ENCODE measurements around the gene STEAP3.

The STEAP3 gene

DNA sequence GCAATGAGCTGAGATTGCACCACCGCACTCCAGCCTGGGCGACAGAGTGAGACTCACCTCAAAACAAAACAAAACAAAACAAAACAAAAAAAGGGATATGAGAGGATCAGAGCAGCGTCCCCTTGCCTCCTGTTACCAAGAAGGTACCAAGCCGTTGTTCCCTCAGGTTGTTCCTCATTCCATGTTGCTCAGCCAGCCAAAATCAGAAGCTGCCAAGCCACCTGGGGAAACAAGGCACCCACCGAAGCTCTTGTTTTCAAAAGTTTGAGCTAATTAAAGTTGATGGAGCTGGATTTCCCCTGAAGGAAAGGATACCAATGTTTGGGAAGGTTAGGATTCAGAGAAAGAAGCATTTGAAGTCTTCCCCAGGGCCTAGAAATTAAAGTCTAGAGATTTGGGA lies 21.8 kb upstream of the STEAP3 start:
- no peak for DNase-seq

DNA sequence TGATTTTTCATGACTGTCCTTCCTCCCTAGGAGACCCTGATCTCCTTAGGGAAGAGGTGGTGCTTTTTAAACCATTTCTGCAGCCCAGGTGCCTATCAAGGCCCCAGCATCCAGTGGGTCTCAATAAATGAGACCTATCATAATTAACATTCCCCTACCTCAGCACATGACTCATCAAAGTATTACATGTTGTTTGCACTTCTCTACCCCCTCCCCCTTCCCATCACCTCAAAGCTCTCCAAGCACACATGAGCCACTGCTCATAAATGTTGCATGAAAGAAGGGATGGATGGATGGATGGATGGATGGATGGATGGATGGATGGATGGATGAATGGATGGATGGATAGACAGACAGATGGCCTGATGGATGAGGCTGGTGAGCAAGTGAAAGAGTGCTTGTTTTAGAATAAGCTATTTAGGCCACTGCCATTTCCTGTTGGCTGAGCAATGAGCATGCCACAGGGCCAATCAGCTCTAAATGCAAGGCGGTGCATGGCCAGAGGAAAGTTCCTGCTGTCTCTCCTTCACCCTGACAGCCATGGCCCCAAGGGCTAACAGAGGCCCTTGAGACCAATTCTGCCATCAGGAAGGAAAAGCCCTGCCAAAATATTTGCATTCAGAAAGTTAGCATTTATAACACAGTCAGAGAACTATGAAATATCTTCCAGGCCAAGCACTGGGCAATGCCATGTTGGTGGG lies 20.9 kb upstream of the STEAP3 start:
- DNase-seq: no peak

DNA sequence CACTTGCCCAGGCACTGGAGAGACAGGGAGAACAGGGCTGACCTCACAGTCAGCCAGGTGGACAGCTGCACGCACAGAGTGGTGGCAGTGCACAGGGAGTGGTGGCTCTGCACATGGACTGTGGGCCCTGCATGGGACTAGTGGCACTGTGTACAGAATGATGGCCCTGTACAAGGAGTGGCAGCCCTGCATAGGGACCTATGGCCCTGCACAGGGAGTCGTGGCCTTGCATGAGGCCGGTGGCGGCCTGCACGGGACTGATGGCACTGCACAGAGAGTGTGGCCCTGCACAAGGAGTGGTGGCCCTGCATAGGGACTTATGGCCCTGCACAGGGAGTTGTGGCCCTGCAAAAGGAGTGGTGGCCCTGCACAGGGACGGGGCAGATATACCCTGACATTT lies 19.1 kb upstream of the STEAP3 start:
- no peak for DNase-seq

- DNase-seq: no peak
Measured at GRCh38 chr2:119205001-119205706, 18.5 kb upstream of the STEAP3 start.

DNA sequence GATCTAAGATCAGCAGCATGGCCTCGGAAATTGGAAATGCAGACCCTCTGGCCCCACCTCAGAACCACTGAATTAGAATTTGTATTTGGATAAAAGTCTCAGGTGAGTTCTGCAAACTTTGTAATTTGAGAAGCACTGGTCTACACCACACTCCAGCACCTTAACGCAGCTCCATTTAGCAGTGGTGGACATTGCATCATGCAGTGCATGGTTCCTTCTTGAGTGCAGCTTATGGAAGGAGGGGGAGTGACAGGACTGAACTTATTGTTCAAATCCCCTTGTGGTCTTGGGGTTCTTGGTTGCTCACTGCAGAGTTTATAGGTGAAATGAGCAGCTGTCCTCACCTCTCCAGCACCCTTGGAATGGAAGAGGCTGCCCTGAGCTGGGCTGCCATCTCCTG lies 17.4 kb upstream of the STEAP3 start:
- no peak for DNase-seq

- DNase-seq: no peak
Measured at GRCh38 chr2:119207447-119207846, 16.2 kb upstream of the STEAP3 start.

GRCh38 chr2:119208791-119209203 lies 14.8 kb upstream of the STEAP3 start:
- DNase-seq: no peak

- DNase-seq: no peak
Measured at GRCh38 chr2:119212139-119212800, 11.4 kb upstream of the STEAP3 start.

DNA sequence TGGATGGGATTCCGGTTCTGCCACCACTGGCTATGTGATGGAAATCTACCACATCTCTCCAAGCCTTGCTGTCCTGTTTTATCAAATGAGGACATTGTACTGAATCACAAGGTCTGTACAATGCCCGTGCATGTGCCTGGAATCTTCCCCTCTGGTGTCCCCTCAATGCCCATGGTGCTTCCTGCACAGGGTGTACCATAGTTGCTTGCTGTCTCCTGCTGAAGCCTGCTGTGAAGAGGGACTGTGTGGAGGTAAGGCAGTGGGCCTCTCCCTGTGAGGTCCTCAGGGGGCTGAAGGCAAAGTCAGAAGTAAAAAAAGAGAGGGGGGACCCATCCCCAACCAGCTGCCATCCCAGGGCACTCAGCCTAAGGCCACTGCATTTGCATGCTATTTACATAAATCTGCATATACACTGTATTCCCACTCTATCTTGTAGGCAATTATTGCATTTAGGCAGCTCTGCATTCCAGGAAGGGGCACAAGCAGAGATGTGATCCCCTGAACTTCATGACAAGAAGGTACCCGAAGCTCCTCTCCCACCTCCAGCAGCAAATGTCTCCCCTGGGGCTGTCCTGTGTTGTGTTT lies 9.1 kb upstream of the STEAP3 start:
- no peak for DNase-seq

GRCh38 chr2:119216994-119217393 lies 6.6 kb upstream of the STEAP3 start:
- DNase-seq: no peak

DNA sequence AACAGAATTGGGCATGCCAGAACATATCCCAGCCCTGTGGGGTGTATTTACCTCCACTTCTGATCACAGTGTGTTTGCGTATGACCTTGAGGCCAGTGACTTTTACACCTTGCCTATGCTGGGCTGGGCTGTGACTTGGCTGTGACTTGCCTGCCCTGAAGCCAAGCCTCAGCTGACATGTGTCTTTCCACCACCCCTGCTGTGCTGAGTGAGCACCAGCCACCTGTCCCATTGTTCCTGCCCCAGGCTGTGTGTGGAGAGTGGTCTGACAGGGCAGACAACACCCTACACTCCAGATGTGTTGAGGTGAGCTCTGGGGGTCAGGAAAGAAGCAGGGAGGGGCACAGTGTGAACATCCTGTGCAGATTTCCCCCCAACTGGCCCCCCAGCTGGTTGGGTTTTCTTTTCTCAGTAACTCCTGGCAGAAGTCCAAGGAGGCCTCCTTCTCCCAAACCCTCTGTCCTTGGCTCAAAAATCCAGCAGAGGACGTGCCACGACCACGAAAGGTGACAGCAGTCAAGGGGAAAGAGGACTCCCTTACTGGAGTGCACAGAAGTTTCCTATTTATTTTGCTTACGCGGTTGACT lies 5.1 kb upstream of the STEAP3 start:
- no peak for DNase-seq

- no peak for DNase-seq
Measured at GRCh38 chr2:119219873-119220272, 3.8 kb upstream of the STEAP3 start.

GRCh38 chr2:119220720-119221301 lies 2.8 kb upstream of the STEAP3 start:
- DNase-seq: no peak

DNA sequence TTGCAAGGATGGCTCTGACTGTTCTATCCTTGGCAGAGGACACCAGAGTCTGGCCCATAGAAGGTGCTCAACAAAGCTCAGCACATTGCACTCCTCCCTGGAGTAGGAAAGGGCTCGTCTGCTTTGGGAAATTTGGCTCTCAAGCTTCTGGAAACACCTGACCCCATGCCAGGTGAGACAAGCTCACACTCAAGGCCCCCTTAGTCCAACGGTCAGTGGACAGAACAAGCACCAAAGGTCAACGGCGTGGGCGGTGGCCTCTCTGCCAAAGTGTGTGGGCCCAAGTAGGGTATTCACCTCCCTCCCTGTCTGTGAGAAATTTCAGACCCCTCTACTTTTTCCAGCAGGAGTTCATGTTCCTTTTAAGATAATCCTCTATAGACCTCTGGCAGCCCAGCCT lies 2.0 kb upstream of the STEAP3 start:
- DNase-seq: no peak

GRCh38 chr2:119222213-119222612 lies 1.4 kb upstream of the STEAP3 start:
- no peak for DNase-seq

DNA sequence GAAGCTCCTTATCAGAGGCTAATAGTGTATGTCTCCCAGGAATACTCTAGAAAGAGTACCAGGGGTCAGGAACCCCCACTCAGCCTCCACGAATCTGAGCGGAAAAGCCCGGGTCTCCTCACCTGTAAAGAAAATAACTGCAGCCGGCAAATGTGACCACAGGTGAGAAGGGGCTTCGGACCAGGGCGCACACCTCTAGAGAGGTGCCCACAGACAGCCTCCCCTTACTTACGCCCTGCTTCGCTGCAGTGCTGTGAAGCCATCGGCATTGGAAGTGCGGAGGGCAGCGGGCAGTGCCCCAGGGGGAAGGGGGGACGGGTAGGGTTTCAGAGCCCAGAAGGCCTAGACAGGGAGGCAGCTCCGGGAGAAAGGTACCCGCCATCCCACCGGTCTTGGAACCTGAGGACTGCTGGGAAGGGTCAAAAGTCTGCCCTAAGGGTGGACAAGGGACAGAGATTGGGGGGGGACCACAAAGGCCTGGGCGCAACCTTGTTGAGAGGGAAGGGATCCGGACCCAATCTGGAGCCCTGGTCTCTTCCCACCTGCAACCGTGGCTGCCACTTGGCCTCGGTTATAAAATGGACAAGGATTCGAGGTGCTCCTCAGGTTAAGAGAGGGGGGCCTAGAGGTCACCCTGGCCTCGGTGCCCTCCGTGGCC lies 642 bp upstream of the STEAP3 start:
- no peak for DNase-seq

DNA sequence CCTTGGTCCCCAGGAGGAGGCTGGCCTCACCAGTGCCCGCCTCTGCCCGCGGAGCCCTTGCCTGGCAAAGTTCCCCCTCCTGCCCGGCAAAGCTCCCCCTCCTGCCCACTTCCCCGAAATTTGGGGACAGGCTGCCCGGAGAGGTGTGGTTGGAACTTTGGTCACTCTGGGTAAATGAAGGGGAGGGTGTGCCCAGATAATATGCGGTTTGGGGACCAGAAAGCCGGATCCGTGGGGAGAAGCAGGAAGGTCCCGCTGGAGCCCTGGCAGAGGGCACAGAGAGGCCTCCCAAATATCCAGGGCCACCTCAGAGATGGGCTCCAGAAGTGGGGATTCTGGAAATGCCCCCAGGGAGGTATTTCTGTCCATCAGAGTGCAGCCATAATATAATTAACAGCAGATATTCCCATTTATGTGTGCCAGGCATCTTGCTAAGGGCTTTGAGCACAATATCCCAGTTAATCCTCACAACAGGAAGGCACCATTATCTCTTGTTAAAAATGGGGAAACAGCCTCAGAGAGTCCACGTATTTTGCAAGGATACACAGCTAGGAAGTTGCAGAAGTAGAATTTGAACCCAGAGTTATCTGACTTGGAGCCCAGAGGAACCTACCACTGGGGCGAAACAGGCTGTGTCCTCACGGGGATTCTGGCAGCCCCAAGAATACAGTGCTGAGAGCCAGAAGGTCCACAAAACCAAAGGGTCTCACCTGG lies 914 bp downstream of the STEAP3 start:
- DNase-seq: no peak

- DNase-seq: no peak
Measured at GRCh38 chr2:119225105-119225865, 1.7 kb downstream of the STEAP3 start.

GRCh38 chr2:119225926-119226325 lies 2.3 kb downstream of the STEAP3 start:
- DNase-seq: no peak

DNA sequence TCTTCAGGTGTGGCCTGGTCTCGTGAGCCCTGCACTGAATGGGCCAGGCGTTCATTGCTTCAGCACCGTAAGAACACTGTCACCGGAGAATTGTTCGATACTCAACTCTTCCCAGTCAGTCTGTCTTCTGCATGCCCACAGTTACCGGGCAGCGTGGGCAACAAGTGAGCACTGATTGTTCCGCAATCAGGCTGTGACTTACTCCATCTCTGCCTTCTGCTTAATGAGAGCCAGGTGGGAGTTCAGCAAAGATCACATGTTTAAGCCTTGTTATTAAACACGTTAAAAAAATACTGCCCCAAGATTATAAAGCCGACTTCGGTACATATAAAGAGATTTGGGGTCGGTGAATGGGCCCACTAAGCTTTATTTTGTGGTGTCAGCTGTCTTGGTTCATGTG lies 3.7 kb downstream of the STEAP3 start:
- no peak for DNase-seq

DNA sequence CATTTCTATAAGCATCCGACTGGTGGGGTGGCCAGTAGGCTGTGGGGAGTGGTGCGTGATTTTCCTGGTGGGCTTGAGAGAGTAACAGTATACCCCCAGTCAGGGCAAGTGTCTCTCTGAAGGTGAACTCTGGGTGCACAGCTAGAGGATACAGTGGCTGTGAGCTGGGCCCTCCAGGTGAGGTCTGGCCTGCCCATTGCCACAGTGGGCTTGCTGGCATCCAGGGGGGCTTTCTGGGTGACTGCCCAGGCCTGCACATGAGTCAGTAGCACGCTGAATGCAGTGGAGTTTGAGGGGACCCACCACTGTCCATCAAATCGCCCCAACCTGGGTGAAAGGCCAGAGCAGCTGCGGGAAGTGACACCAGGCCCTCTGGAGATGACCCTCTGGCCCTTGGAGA lies 4.5 kb downstream of the STEAP3 start:
- DNase-seq: no peak

Data from GOT3 (cell line).